HepG2 (cell line): Measurements from ENCODE around the gene VWA7. TPM values are rescaled to one million over a fixed set of nuclear protein-coding genes. Genes with fewer than 3 reads are reported as not detected.

Experiments
- ATF1 ChIP-seq: IDR thresholded peaks from 2 replicates; pipeline ENCODE4 v1.6.1; 2016; ENCODE audit warnings: mild to moderate bottlenecking, control low read depth
- ATM ChIP-seq: fragments of 450-650 bp; IDR thresholded peaks from 2 replicates; pipeline ENCODE4 v1.7.1; 2017; ENCODE audit warnings: mild to moderate bottlenecking, borderline replicate concordance
- EP300 ChIP-seq, 3 experiments: sonication (generic) in 1 of 3; formaldehyde crosslinking in 1 of 3; IDR thresholded peaks; 2 replicates each; pipeline versions ENCODE4 v1.5.1 to v1.6.1; 2011 to 2020; ENCODE audit warnings: low read depth in 2 of 3, low read length in 2 of 3, borderline replicate concordance in 1 of 3, improper control_type of control experiment in 1 of 3, mild to moderate bottlenecking in 1 of 3, missing genetic modification reagents in 1 of 3, moderate library complexity in 1 of 3
- ETV5 ChIP-seq: IDR thresholded peaks from 2 replicates; pipeline ENCODE4 v1.6.1; 2018; ENCODE audit warnings: missing biosample characterization, missing genetic modification reagents, inconsistent platforms, borderline replicate concordance
- ISX ChIP-seq: sonication (generic); formaldehyde crosslinking; conservative IDR thresholded peaks from 2 replicates; pipeline ENCODE4 v1.5.0; 2020; ENCODE audit warnings: missing genetic modification reagents
- NR3C1 ChIP-seq: sonication (generic); formaldehyde crosslinking; IDR thresholded peaks from 2 replicates; pipeline ENCODE4 v1.4.0; 2020; ENCODE audit warnings: missing genetic modification reagents
- ONECUT2 ChIP-seq: sonication (generic); formaldehyde crosslinking; IDR thresholded peaks from 2 replicates; pipeline ENCODE4 v1.4.0; 2020; ENCODE audit warnings: missing genetic modification reagents
- PPARG ChIP-seq: conservative IDR thresholded peaks from 2 replicates; pipeline ENCODE4 v1.6.1; 2016; ENCODE audit warnings: missing biosample characterization, missing genetic modification reagents
- RBAK ChIP-seq: sonication (generic); formaldehyde crosslinking; IDR thresholded peaks from 2 replicates; pipeline ENCODE4 v1.5.1; 2020; ENCODE audit warnings: mild to moderate bottlenecking, missing genetic modification reagents
- SETDB1 ChIP-seq: sonication (generic); formaldehyde crosslinking; IDR thresholded peaks from 2 replicates; pipeline ENCODE4 v1.5.1; 2020; ENCODE audit warnings: missing genetic modification reagents, mild to moderate bottlenecking, borderline replicate concordance
- SRSF1 ChIP-seq: fragments of 200-400 bp; formaldehyde crosslinking; optimal IDR thresholded peaks from 2 replicates; pipeline ENCODE3; 2017; ENCODE audit warnings: mild to moderate bottlenecking, low read depth, low read length, moderate library complexity
- STAG1 ChIP-seq: sonication (generic); formaldehyde crosslinking; IDR thresholded peaks from 2 replicates; pipeline ENCODE4 v1.4.0; 2020; ENCODE audit warnings: missing genetic modification reagents
- TCF7L2 ChIP-seq: IDR thresholded peaks from 2 replicates; pipeline ENCODE4 v1.6.1; 2011; ENCODE audit warnings: mild to moderate bottlenecking, low read depth, low read length, moderate library complexity
- polyA plus RNA-seq, 8 experiments: library from polyadenylated mRNA; depleted of rRNA in 3 of 8; stranded (reverse) in 7 of 8; unstranded in 1 of 8; fragments of >200 nt; fragmentation: Illumina TruSeq in 4 of 8; extraction: Trizol in 4 of 8; gene quantifications; 2 replicates each; pipeline versions ENCODE4 v1.2.1 to v1.2.3, GENCODE V29; 2011 to 2016; ENCODE audit warnings: low read depth in 4 of 8, missing spikeins in 1 of 8, mixed read lengths in 1 of 8; ENCODE audit not compliant: insufficient read depth in 1 of 8
- total RNA-seq, 5 experiments: library from RNA; depleted of rRNA; stranded (reverse); fragments of >200 nt; fragmentation: Illumina TruSeq; extraction: Trizol; gene quantifications; 2 replicates each; pipeline ENCODE4 v1.2.3, GENCODE V29; 2016; ENCODE audit warnings: low read depth in 1 of 5
- TF ChIP-seq, protein P1 (sequence below): sonication (generic); formaldehyde crosslinking; IDR thresholded peaks from 2 replicates; pipeline ENCODE4 v1.4.0; 2020; ENCODE audit warnings: missing genetic modification reagents
- TF ChIP-seq, protein P2 (sequence below): sonication (generic); formaldehyde crosslinking; IDR thresholded peaks from 2 replicates; pipeline ENCODE4 v1.4.0; 2020; ENCODE audit warnings: low read depth, mild to moderate bottlenecking, missing genetic modification reagents
- TF ChIP-seq, protein P3 (sequence below): sonication (generic); formaldehyde crosslinking; IDR thresholded peaks from 2 replicates; pipeline ENCODE4 v1.5.0; 2020; ENCODE audit warnings: mild to moderate bottlenecking, missing genetic modification reagents
- TF ChIP-seq, protein P4 (sequence below): sonication (generic); formaldehyde crosslinking; IDR thresholded peaks from 2 replicates; pipeline ENCODE4 v1.8.1; 2022; ENCODE audit warnings: mild to moderate bottlenecking, missing genetic modification reagents
- TF ChIP-seq, protein P5 (sequence below): sonication (generic); formaldehyde crosslinking; IDR thresholded peaks from 2 replicates; pipeline ENCODE4 v1.8.1; 2023; ENCODE audit warnings: mild to moderate bottlenecking, missing genetic modification reagents
- TF ChIP-seq, protein P6 (sequence below): IDR thresholded peaks from 2 replicates; pipeline ENCODE4 v1.6.1; 2016; ENCODE audit warnings: low read depth, borderline replicate concordance
- TF ChIP-seq, protein P7 (sequence below): sonication (generic); formaldehyde crosslinking; IDR thresholded peaks from 2 replicates; pipeline ENCODE4 v1.8.1; 2023; ENCODE audit warnings: mild to moderate bottlenecking, moderate library complexity, missing genetic modification reagents

The VWA7 gene
- total and polyA plus RNA-seq, 2 of the 13 experiments (the other 11 are each of a cell fraction or from before 2014, with no cell fraction given): 0.86 to 3.3 TPM

DNA sequence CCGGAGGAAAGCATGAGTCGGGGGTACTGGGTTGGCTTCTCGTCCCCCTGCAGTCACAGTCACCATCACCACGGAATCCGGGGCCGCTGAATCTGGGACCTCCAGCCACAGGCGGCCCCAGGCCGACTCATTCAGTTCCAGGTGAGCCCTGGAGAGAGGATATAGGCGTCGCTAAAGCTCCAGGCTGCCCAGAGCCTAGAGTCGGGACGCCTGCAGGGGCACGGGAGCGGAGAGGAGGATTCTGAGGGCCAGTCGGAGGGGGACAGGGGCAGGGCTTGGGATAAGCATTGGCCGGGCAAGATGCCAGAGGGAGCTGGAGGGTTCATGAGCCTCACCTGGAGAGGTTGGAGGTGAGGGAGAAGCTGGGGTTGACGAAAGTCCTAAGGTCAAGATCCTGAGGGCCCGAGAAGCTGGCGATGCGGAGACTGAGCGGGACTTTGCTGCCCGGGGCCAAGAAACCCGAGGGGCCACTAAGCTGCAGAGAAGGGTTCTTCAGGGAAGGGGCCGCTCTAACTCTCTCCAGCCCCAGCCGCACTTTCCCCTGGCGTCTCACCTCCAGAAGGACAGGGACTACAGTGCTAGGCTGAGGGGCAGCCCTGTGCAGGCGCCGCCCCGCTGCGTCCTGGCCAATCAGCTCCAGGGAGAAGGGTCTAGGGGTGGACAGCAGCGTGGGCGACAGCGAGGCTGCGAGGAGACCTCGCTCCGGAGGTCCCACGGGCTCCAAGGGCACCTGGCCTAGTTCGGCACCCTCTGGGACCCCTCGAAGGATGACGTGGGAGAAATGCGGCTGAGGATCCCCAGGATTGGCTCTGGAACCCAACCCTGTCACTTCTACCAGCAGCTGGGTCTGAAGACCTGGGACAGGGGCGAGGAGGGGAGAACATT lies 11.0 kb downstream of the VWA7 start (continued):
- TF ChIP-seq, protein P1, sequence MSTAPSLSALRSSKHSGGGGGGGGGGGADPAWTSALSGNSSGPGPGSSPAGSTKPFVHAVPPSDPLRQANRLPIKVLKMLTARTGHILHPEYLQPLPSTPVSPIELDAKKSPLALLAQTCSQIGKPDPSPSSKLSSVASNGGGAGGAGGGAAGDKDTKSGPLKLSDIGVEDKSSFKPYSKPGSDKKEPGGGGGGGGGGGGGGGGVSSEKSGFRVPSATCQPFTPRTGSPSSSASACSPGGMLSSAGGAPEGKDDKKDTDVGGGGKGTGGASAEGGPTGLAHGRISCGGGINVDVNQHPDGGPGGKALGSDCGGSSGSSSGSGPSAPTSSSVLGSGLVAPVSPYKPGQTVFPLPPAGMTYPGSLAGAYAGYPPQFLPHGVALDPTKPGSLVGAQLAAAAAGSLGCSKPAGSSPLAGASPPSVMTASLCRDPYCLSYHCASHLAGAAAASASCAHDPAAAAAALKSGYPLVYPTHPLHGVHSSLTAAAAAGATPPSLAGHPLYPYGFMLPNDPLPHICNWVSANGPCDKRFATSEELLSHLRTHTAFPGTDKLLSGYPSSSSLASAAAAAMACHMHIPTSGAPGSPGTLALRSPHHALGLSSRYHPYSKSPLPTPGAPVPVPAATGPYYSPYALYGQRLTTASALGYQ (CRISPR knock-in tag): no peak
- TF ChIP-seq STAG1 (CRISPR knock-in tag) (peak; percentile 32; the same call in 1 of the 2 replicates), SETDB1 (CRISPR knock-in tag) (no peak), SRSF1 (no peak), ATM (no peak), ISX (CRISPR knock-in tag) (no peak), TCF7L2 (no peak), EP300 (IDR thresholded peaks at IDR 0.05; ENCODE audit: low read depth in 2 of 2, low read length in 2 of 2) (no peak), EP300 (CRISPR knock-in tag; IDR thresholded peaks at IDR 0.05; ENCODE audit: borderline replicate concordance) (no peak), PPARG (CRISPR knock-in tag) (0 out of 2 replicates have a peak, but pooled peaks have one; percentile 24), NR3C1 (CRISPR knock-in tag) (no peak), ONECUT2 (no peak), RBAK (CRISPR knock-in tag) (no peak), ETV5 (CRISPR knock-in tag) (peak; percentile 44; the same call in 1 of the 2 replicates), ATF1 (CRISPR knock-in tag) (no peak)
- TF ChIP-seq, protein P2, sequence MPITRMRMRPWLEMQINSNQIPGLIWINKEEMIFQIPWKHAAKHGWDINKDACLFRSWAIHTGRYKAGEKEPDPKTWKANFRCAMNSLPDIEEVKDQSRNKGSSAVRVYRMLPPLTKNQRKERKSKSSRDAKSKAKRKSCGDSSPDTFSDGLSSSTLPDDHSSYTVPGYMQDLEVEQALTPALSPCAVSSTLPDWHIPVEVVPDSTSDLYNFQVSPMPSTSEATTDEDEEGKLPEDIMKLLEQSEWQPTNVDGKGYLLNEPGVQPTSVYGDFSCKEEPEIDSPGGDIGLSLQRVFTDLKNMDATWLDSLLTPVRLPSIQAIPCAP (CRISPR knock-in tag): no peak
- TF ChIP-seq, protein P3, sequence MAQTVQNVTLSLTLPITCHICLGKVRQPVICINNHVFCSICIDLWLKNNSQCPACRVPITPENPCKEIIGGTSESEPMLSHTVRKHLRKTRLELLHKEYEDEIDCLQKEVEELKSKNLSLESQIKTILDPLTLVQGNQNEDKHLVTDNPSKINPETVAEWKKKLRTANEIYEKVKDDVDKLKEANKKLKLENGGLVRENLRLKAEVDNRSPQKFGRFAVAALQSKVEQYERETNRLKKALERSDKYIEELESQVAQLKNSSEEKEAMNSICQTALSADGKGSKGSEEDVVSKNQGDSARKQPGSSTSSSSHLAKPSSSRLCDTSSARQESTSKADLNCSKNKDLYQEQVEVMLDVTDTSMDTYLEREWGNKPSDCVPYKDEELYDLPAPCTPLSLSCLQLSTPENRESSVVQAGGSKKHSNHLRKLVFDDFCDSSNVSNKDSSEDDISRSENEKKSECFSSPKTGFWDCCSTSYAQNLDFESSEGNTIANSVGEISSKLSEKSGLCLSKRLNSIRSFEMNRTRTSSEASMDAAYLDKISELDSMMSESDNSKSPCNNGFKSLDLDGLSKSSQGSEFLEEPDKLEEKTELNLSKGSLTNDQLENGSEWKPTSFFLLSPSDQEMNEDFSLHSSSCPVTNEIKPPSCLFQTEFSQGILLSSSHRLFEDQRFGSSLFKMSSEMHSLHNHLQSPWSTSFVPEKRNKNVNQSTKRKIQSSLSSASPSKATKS (CRISPR knock-in tag): no peak
- TF ChIP-seq, protein P4, sequence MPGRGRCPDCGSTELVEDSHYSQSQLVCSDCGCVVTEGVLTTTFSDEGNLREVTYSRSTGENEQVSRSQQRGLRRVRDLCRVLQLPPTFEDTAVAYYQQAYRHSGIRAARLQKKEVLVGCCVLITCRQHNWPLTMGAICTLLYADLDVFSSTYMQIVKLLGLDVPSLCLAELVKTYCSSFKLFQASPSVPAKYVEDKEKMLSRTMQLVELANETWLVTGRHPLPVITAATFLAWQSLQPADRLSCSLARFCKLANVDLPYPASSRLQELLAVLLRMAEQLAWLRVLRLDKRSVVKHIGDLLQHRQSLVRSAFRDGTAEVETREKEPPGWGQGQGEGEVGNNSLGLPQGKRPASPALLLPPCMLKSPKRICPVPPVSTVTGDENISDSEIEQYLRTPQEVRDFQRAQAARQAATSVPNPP: no peak
- TF ChIP-seq, protein P5, sequence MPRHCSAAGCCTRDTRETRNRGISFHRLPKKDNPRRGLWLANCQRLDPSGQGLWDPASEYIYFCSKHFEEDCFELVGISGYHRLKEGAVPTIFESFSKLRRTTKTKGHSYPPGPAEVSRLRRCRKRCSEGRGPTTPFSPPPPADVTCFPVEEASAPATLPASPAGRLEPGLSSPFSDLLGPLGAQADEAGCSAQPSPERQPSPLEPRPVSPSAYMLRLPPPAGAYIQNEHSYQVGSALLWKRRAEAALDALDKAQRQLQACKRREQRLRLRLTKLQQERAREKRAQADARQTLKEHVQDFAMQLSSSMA (CRISPR knock-in tag): 0 out of 2 replicates have a peak, but pooled peaks have one; percentile 58
- TF ChIP-seq, protein P6, sequence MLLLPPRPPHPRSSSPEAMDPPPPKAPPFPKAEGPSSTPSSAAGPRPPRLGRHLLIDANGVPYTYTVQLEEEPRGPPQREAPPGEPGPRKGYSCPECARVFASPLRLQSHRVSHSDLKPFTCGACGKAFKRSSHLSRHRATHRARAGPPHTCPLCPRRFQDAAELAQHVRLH (CRISPR knock-in tag): no peak
- TF ChIP-seq, protein P7, sequence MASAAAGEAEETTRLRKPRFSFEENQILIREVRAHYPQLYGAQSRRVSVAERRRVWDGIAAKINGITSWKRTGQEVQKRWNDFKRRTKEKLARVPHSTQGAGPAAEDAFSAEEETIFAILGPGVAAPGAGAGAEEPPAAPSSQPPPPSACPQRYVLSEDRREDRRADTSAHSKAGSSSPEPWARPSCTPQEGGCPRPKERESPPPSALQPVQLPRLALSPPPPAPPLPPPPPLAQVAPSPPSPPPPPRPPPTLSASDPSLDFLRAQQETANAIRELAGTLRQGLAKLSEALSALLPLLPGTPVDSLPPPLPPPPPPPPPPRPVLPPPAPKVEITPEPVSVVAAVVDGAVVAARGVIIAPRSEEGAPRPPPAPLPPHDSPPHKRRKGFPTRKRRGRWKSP (CRISPR knock-in tag): 0 out of 2 replicates have a peak, but pooled peaks have one; percentile 49
